ENCODE measurements around the gene LAMA3.

LAMA3 gene

DNA sequence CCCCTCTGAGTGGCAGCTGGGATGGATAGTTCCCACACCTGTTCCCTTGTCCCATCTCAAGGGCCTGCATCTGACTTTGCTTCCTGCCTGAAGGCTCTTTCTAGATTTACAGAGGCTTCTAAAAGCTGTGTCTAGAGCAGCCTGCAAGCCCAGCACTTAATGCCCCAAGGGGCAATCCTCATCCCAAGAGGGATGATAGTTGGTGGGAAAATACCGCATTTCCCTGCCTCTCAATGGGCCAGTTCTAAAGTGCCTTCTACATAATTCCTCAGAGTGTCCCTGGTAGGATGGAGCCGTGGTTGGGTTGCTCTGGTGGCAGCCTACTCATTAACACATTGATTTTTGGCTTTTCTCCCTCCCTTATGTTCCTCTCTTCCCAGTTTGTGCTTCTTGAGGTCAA lies 29.5 kb downstream of the LAMA3 start:
- in situ Hi-C loops (cut with MboI; ENCODE audit: low sequenced_read_pairs, unreplicated experiment), result no loop called here
- DNase-seq (ENCODE audit: low spot score), result no peak
- TF ChIP-seq, protein P1, sequence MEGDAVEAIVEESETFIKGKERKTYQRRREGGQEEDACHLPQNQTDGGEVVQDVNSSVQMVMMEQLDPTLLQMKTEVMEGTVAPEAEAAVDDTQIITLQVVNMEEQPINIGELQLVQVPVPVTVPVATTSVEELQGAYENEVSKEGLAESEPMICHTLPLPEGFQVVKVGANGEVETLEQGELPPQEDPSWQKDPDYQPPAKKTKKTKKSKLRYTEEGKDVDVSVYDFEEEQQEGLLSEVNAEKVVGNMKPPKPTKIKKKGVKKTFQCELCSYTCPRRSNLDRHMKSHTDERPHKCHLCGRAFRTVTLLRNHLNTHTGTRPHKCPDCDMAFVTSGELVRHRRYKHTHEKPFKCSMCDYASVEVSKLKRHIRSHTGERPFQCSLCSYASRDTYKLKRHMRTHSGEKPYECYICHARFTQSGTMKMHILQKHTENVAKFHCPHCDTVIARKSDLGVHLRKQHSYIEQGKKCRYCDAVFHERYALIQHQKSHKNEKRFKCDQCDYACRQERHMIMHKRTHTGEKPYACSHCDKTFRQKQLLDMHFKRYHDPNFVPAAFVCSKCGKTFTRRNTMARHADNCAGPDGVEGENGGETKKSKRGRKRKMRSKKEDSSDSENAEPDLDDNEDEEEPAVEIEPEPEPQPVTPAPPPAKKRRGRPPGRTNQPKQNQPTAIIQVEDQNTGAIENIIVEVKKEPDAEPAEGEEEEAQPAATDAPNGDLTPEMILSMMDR (IDR thresholded peaks at IDR 0.05; ENCODE audit: borderline replicate concordance, control extremely low read depth, extremely low read depth, insufficient read depth, missing control alignments), result no peak

DNA sequence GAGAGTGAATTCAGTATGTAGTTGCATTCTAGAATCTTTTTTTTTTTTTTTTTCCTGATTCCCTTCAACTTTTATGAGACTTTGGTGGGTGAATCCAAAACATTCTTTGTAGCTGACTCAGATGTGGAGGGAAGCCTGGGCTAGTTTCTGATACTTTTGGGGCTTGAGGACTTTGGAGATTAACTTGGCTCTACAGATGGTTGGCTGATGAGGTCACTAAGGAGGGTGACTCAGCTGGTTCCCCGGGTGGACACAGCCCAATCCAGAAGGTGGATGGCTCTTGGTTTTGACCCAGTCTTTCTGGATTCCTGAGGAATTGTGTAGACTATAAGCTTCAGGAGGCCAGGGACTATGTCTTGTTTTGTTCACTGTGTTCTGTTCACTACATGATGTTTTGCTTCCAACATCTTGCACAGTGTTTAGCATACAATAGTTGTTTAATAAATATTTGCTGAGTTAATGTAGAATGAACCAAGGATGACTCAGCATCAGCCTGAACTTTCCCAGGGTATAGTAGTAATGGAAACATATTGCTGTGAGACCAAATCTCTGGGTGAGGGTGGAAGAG lies 30.5 kb downstream of the LAMA3 start:
- TF ChIP-seq, protein P1 (IDR thresholded peaks at IDR 0.05; ENCODE audit: borderline replicate concordance, control extremely low read depth, extremely low read depth, insufficient read depth, missing control alignments), result no peak
- in situ Hi-C loops (cut with MboI; ENCODE audit: low sequenced_read_pairs, unreplicated experiment), result no loop called here
- no peak for DNase-seq (ENCODE audit: low spot score)

DNA sequence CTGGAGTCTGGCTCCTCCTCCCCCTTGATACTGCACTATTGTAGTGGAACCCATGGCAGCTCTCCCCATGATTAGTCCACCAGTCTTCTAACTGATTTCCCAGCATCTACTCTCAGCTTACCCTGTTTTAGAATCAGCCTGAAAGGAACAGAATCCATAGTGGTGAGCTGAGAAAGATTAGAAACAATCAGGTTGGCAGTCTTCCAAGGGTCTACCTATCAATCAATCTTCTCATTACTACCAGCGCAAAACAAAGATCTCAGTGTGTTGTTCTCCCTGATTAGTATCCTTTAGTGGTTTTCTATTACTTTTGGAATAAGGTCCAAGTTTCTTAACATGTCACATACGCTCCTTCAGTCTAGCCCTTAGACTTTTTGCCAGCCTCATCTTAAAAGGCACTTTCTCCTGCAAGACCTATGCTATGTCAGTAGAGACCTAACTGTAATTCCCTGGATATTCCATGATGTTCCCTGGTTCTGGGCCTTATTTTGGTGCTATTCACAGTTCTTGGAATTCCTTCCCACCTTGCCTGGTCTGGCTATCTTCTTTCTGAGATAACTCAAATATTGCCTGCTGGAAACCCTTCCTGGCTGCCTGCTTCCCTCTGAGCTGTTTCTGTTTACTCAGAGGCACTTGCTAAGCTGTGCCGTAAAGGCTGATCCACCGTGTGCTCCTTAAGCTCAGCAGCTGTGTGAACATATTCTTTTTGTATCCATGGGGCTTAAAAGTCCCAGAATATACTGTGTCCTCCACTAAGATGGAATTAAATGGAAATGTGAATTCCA lies 32.6 kb downstream of the LAMA3 start:
- in situ Hi-C loops (cut with MboI; ENCODE audit: low sequenced_read_pairs, unreplicated experiment), result no loop called here
- TF ChIP-seq, protein P1 (IDR thresholded peaks at IDR 0.05; ENCODE audit: borderline replicate concordance, control extremely low read depth, extremely low read depth, insufficient read depth, missing control alignments), result no peak
- no peak for DNase-seq (ENCODE audit: low spot score)

DNA sequence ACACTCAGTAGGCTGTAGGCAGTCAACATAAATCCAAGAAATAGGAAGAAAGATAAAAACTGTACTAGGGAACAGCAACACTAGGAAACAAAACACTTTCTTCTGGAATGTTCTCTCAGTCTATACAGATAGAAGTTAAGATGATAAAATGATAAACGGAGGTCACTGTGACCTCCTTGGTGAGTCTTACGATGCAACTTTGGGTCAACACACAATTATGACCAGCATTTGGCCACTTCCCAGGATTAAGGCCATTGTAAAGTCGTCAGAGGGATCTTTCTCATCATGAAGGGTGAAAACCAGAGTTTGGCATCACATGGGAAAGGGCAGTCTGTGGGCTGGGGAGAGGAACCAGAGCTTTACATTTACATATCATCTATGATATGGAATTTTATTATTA lies 33.4 kb downstream of the LAMA3 start:
- in situ Hi-C loops (cut with MboI; ENCODE audit: low sequenced_read_pairs, unreplicated experiment), result no loop called here
- TF ChIP-seq, protein P1 (IDR thresholded peaks at IDR 0.05; ENCODE audit: borderline replicate concordance, control extremely low read depth, extremely low read depth, insufficient read depth, missing control alignments), result no peak
- no peak for DNase-seq (ENCODE audit: low spot score)

DNA sequence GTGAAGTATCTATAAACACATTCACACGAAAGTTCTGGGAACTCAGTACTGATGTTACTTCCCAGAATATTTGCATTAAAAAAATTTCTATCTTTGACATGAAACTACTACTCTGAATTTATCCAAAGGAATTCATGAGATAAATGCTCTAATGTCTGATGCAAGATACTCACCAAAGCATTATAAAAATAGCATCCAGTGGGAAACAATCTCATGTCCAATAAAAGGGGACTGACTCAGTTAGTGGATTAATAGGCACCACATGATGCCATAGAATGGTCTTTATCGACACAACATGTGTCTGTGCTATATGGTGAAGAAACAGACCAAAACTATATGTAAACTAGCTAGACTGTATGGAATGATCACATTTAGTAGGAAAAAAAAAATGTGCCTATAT lies 33.9 kb downstream of the LAMA3 start:
- in situ Hi-C loops (cut with MboI; ENCODE audit: low sequenced_read_pairs, unreplicated experiment), result no loop called here
- no peak for DNase-seq (ENCODE audit: low spot score)
- TF ChIP-seq, protein P1 (IDR thresholded peaks at IDR 0.05; ENCODE audit: borderline replicate concordance, control extremely low read depth, extremely low read depth, insufficient read depth, missing control alignments), result no peak

DNA sequence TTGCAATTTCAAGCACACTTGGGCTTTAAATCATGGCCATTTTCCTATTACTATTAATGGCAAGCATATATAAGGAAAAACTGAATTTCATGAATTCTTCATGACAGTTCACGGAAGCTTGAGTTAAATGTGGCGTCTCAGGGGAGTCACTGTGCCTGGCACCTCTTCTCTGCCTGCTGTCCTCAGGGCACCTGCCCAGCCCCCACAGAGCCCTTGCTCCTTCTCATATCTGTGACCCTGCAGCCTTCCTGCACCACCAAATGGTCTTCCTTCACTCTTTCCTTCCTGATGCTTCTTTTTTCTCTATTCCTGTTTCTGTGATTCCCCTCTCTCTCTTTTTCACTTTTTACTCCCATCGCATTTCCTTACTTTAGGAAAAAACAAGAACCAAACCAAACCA lies 35.4 kb downstream of the LAMA3 start:
- TF ChIP-seq, protein P1 (IDR thresholded peaks at IDR 0.05; ENCODE audit: borderline replicate concordance, control extremely low read depth, extremely low read depth, insufficient read depth, missing control alignments), result no peak
- DNase-seq (ENCODE audit: low spot score), result no peak
- in situ Hi-C loops (cut with MboI; ENCODE audit: low sequenced_read_pairs, unreplicated experiment), result no loop called here
